Upper lobe of left lung (tissue), 4 donors: ENCODE results near the gene ARID5A.

Experiments used
- CTCF ChIP-seq, 6 experiments: fragments of 450-650 bp in 4 of 6; fragments of 200-600 bp in 2 of 6; sonication (generic) in 2 of 6; IDR thresholded peaks; one replicate each; pipeline ENCODE4 v1.5.1; 2016 to 2019; ENCODE audit warnings: antibody characterized with exemption in 6 of 6
- EP300 ChIP-seq, 4 donors: sonication (generic); formaldehyde crosslinking; IDR thresholded peaks; one replicate each; pipeline ENCODE4 v1.5.1; 2017; ENCODE audit warnings: antibody characterized with exemption in 4 of 4, control low read depth in 2 of 4
- POLR2A ChIP-seq, 4 donors: fragments of 450-650 bp; IDR thresholded peaks; one replicate each; pipeline ENCODE4 v1.5.1; 2016 to 2017; ENCODE audit warnings: antibody characterized with exemption in 4 of 4, mild to moderate bottlenecking in 2 of 4

- TF ChIP-seq EP300 (IDR thresholded peaks at IDR 0.05) (no peak), POLR2A (IDR thresholded peaks at IDR 0.05) (no peak), CTCF (IDR thresholded peaks at IDR 0.05) (no peak)
These were observed 29.7 kb upstream of the ARID5A start for GRCh38 chr2:96506907-96507240.
